SKM-1 (cell line): ENCODE results near the gene GIMD1.

ENCODE experiments used
- DNase-seq: peaks from one replicate; lab custom pipeline; 2025; ENCODE audit not compliant: unreplicated experiment; lab: John Stamatoyannopoulos, UW

The GIMD1 gene

DNA sequence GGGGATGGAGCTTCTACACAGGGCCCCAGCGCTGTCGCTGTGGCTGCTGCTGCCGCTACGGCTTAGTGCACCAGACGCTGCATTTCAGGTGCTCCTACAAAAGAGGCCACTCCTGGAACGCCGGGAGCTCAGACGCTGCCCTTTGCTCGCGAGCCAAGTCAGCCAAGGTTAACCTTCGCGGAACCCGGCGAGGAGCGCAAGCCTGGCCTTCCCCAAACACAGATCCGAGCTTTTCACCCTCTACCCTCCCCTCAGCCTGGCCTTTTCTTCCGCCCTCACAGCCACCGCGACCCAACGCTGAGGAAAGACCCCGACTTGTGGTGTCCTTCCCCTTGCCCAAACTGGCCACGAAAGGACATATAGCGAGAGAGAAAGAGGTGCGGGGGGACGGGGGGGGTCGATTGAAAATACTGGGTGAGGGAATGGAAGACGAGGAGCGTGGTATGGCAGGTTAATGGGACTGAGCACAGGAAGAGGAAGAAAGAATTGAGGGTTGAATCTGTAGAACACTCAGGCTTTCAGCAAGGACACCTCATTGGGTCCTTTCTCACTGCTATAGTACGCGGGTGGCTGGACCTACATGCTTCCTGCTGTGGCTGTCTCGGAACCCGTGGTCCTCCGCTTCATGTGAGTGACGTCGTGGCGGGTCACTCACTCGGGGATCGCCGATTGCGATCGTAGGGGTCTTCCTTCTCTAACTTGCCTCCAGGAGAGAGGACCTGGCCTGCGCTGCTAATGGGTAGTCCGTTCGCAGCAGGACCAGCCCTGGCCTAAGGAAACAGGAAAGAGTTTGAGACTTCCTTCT, 52.4 kb downstream of the GIMD1 start, which contains the start of the genes AIMP1 and TBCK:
Gene AIMP1 (plus strand): TSS at position 583 of the 805 bp plus-strand sequence. CDS start 8,460 bp downstream, outside the sequence.
Gene TBCK (minus strand): TSS at position 242 of the 805 bp plus-strand sequence. CDS start 7,249 bp downstream, outside the sequence.
- peak; percentile 83 for DNase-seq

GRCh38 chr4:106315476-106315967, 53.1 kb downstream of the GIMD1 start:
- DNase-seq: no peak

GRCh38 chr4:106314960-106315359, 53.6 kb downstream of the GIMD1 start:
- DNase-seq: no peak

DNA sequence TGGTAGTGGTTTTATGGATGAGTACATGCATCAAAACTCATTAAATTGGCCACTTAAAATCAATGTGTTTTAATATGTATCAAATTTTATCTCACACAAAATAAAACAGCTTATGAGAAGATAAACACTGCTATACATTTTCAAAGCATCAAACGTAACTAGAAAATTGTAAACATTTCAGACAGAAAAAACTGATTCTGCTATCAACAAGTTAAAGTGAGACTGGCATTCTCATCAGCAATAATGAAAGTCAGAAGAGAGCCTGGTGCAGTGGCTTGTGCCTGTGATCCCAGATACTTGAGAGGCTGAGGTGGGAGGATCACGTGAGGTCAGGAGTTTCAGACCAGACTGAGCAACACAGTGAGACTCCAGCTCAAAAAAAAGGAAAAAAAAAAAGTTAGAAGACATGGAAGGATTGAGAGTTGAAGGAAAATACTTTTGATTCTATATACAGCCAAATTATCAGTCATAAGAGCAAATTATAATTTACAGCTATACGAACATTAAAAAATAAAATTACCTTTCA, 55.5 kb downstream of the GIMD1 start:
- DNase-seq: no peak

DNA sequence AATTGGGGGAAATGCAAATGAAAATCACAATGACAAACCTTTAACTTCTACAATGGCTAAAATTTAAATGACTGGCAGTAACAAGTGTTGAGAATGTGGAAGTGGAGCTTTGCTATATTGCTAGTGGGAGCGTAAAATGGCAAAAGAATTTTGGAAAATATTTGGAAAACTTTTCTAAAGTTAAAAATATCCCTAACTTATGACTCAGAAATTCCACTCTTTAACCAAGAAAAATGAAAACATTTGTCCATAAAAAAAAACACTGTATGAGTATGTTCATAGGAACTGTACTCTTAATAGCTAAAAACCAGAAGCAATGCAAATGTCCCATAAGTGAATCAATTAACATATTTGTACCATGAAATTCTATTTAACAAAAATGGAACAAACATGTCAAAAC, 56.2 kb downstream of the GIMD1 start:
- no peak for DNase-seq
